Gastroesophageal sphincter (tissue), 4 donors: Measurements from ENCODE around the gene CFAP251. TPM values are rescaled to one million over a fixed set of nuclear protein-coding genes. Genes with fewer than 3 reads are reported as not detected.

Source experiments
- ATAC-seq: fragments of 150-250 bp; one replicate; pipeline ENCODE4 v1.9.1; 2016; ENCODE audit warnings: mild to moderate bottlenecking, moderate library complexity
- H3K27ac ChIP-seq, 4 donors: fragments of 200-600 bp; sonication (generic) in 3 of 4; 1 replicate in 3 of 4; 2 replicates in 1 of 4; pipeline ENCODE4 v1.5.1; 2016 to 2019
- H3K27me3 ChIP-seq: fragments of 200-600 bp; sonication (generic); one replicate; pipeline ENCODE4 v1.5.1; 2019
- H3K36me3 ChIP-seq, 2 donors: fragments of 200-600 bp; sonication (generic); one replicate each; pipeline ENCODE4 v1.5.1; 2019; ENCODE audit warnings: control low read depth in 1 of 2
- H3K4me1 ChIP-seq, 3 donors: fragments of 200-600 bp; sonication (generic); 1 replicate in 2 of 3; 2 replicates in 1 of 3; pipeline ENCODE4 v1.5.1; 2016 to 2019; ENCODE audit warnings: control low read depth in 2 of 3
- H3K4me3 ChIP-seq, 2 donors: fragments of 200-600 bp; sonication (generic); one replicate each; pipeline ENCODE4 v1.5.1; 2019; ENCODE audit warnings: mild to moderate bottlenecking in 1 of 2, moderate library complexity in 1 of 2
- H3K9me3 ChIP-seq, 3 donors: fragments of 200-600 bp; sonication (generic); one replicate each; pipeline ENCODE4 v1.5.1; 2017 to 2019; ENCODE audit warnings: control low read depth in 2 of 3
- EP300 ChIP-seq: sonication (generic); formaldehyde crosslinking; IDR thresholded peaks from one replicate; pipeline ENCODE4 v1.6.1; 2017; ENCODE audit warnings: antibody characterized with exemption, mild to moderate bottlenecking
- POLR2A ChIP-seq, 2 donors: fragments of 450-650 bp; IDR thresholded peaks; one replicate each; pipeline ENCODE4 v1.6.1; 2017; ENCODE audit warnings: antibody characterized with exemption in 2 of 2, mild to moderate bottlenecking in 2 of 2, moderate library complexity in 1 of 2
- POLR2AphosphoS5 ChIP-seq: sonication (generic); formaldehyde crosslinking; IDR thresholded peaks from one replicate; pipeline ENCODE4 v1.6.1; 2017; ENCODE audit warnings: antibody characterized with exemption
- WGBS, 2 donors: methylation state at CpG; one replicate each; pipeline ENCODE4 v1.1.5; 2018; ENCODE audit warnings: low coverage in 1 of 2; 5-methylcytosine and 5-hydroxymethylcytosine counted together
- total RNA-seq, 4 donors: library from RNA; depleted of rRNA; stranded (reverse); fragments of >200 nt; gene quantifications; one replicate each; pipeline ENCODE4 v1.1.0, GENCODE V29; 2016
- TF ChIP-seq, protein P1 (sequence below), 4 experiments: fragments of 200-600 bp in 2 of 4; fragments of 450-650 bp in 2 of 4; sonication (generic) in 1 of 4; IDR thresholded peaks; one replicate each; pipeline ENCODE4 v1.5.1; 2017 to 2019; ENCODE audit warnings: antibody characterized with exemption in 4 of 4, mild to moderate bottlenecking in 2 of 4, moderate library complexity in 2 of 4

The CFAP251 gene
- total RNA-seq, 4 donors from 2014 or later, result 0.35 to 1.9 (median 1.2) TPM

- no peaks in the 10 kb centered on the region for H3K27me3 ChIP-seq
- peaks cover 0 to 7% (median 0%) of the 10 kb centered on the region in 3 donors for H3K9me3 ChIP-seq
- no peaks in the 10 kb centered on the region for H3K36me3 ChIP-seq
- no peak for ATAC-seq
- no peak overlapping the region for H3K27ac ChIP-seq
- H3K4me3 ChIP-seq, result no peak overlapping the region
- TF ChIP-seq POLR2A (IDR thresholded peaks at IDR 0.05) (no peak), EP300 (no peak)
- TF ChIP-seq, protein P1, sequence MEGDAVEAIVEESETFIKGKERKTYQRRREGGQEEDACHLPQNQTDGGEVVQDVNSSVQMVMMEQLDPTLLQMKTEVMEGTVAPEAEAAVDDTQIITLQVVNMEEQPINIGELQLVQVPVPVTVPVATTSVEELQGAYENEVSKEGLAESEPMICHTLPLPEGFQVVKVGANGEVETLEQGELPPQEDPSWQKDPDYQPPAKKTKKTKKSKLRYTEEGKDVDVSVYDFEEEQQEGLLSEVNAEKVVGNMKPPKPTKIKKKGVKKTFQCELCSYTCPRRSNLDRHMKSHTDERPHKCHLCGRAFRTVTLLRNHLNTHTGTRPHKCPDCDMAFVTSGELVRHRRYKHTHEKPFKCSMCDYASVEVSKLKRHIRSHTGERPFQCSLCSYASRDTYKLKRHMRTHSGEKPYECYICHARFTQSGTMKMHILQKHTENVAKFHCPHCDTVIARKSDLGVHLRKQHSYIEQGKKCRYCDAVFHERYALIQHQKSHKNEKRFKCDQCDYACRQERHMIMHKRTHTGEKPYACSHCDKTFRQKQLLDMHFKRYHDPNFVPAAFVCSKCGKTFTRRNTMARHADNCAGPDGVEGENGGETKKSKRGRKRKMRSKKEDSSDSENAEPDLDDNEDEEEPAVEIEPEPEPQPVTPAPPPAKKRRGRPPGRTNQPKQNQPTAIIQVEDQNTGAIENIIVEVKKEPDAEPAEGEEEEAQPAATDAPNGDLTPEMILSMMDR (IDR thresholded peaks at IDR 0.05), result no peak
- no peaks in the 10 kb centered on the region for H3K4me1 ChIP-seq
- WGBS, 2 donors, result 80 to 90% methylated on average over 7 to 13 of the region's 13 CpGs
Measured at GRCh38 chr12:121996945-121997612, 78.7 kb downstream of the CFAP251 start.

GRCh38 chr12:122001466-122002209 is 83.2 kb downstream of the CFAP251 start:
- H3K4me1 ChIP-seq, result peaks cover 0 to 7% (median 0%) of the 10 kb centered on the region in 3 donors
- TF ChIP-seq POLR2A (IDR thresholded peaks at IDR 0.05) (no peak), EP300 (no peak), POLR2AphosphoS5 (no peak)
- TF ChIP-seq, protein P1 (IDR thresholded peaks at IDR 0.05), result no peak
- peaks cover 0 to 7% (median 0%) of the 10 kb centered on the region in 3 donors for H3K9me3 ChIP-seq
- H3K27ac ChIP-seq, result no peak overlapping the region
- H3K36me3 ChIP-seq, result no peaks in the 10 kb centered on the region
- ATAC-seq, result no peak
- no peaks in the 10 kb centered on the region for H3K27me3 ChIP-seq
- 83 to 92% methylated on average over 8 to 10 of the region's 17 CpGs for WGBS, 2 donors
- no peak overlapping the region for H3K4me3 ChIP-seq

DNA sequence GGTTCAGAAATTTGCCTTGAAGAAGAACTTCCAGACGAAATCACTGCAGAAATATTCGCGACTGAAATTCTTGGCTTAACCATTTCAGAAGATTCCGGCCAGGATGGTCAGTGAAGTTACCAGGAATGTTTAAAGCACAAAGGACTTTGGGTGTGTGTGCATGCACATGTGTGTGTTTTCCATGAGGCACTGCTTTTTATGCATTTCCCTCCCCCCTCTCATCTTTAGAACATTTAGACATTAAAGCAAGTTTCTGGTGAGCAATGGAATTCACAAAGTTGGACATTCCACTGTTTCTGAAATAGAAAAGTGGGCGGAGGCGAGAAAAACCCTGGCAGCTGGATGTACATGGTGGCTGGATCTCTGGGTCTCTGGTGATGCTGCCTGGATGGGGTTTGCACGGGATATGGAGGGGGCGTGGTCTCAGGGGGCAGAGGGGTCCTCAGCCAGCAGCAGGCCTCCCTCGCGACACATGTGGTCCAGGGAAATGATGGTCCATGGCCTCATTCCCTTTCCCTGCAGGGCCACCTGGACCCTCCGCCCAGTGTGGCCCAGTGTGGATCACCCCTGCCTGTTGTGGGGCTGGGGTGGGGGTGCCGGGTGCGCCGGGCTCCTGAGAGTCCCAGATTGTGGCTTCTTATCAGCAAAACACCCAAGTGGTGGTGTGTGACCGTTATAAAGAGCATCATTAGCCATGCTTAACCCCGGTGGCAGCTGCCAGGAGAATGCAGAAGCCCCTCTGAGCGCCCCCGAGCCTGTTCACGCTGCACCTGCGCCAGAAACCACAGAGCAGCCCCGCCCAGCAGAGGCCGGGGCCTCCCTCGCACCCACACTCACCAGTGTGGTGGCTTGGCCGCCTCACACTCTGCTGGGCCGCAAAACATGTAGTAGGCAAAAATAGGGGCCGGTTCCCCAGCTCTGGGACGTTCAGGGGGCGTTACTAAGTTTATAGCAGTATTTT is 85.5 kb downstream of the CFAP251 start:
- Histone ChIP-seq H3K4me3 (no peak overlapping the region), H3K27ac (no peak overlapping the region), H3K4me1 (peaks cover 0 to 7% (median 0%) of the 10 kb centered on the region in 3 donors), H3K36me3 (no peaks in the 10 kb centered on the region), H3K9me3 (peaks cover 0 to 6% (median 0%) of the 10 kb centered on the region in 3 donors), H3K27me3 (no peaks in the 10 kb centered on the region)
- ATAC-seq, result no peak
- TF ChIP-seq POLR2AphosphoS5 (no peak), POLR2A (IDR thresholded peaks at IDR 0.05) (no peak)
- WGBS, 2 donors, result 52 to 90% methylated on average over 3 to 8 of the region's 28 CpGs

- TF ChIP-seq POLR2A (IDR thresholded peaks at IDR 0.05) (no peak), EP300 (no peak), POLR2AphosphoS5 (no peak)
- TF ChIP-seq, protein P1 (IDR thresholded peaks at IDR 0.05), result no peak
- H3K4me3 ChIP-seq, result no peak overlapping the region
- no peaks in the 10 kb centered on the region for H3K36me3 ChIP-seq
- WGBS, 2 donors, result 63 to 80% methylated on average over 1 to 8 of the region's 12 CpGs
- no peaks in the 10 kb centered on the region for H3K9me3 ChIP-seq
- no peak overlapping the region for H3K27ac ChIP-seq
- H3K27me3 ChIP-seq, result no peaks in the 10 kb centered on the region
- no peak for ATAC-seq
- peaks cover 0 to 7% (median 0%) of the 10 kb centered on the region in 3 donors for H3K4me1 ChIP-seq
Measured at GRCh38 chr12:122004633-122005071, 86.3 kb downstream of the CFAP251 start.

- Histone ChIP-seq H3K4me1 (peaks cover 0 to 7% (median 0%) of the 10 kb centered on the region in 3 donors), H3K9me3 (no peaks in the 10 kb centered on the region), H3K27me3 (no peaks in the 10 kb centered on the region), H3K4me3 (no peak overlapping the region), H3K36me3 (no peaks in the 10 kb centered on the region), H3K27ac (no peak overlapping the region)
- WGBS, 2 donors, result 80 to 90% methylated on average over 5 to 6 of the region's 11 CpGs
- ATAC-seq, result no peak
- TF ChIP-seq EP300 (no peak), POLR2AphosphoS5 (no peak), POLR2A (IDR thresholded peaks at IDR 0.05) (no peak)
- TF ChIP-seq, protein P1 (IDR thresholded peaks at IDR 0.05), result no peak
Measured at GRCh38 chr12:122005252-122005776, 86.9 kb downstream of the CFAP251 start.
